ENCODE measurements around the gene KCND1. TPM values are rescaled to one million over a fixed set of nuclear protein-coding genes. Genes with fewer than 3 reads are reported as not detected.

KCND1 gene
- total and polyA plus RNA-seq, 2 of the 4 experiments (the other 2 are of a cell fraction): 0.36 to 1.8 TPM

- Histone ChIP-seq H4K5ac (ENCODE audit: low read depth, low read length) (no peak overlapping the region), H4K20me1 (ENCODE audit: insufficient read depth, low read length) (no peaks in the 10 kb centered on the region), H3K4me2 (ENCODE audit: low read depth, low read length) (no peak overlapping the region), H3K4ac (ENCODE audit: low read depth, low read length) (no peak overlapping the region), H3K4me1 (ENCODE audit: control insufficient read depth, insufficient read depth, low read length) (0 out of 2 replicates have a peak, but pooled peaks cover 2% of the 10 kb centered on the region), H2AK9ac (replicated peaks; ENCODE audit: low read depth, low read length, poor library complexity) (no peak overlapping the region), H4K8ac (ENCODE audit: low read depth in 2 of 2, low read length in 2 of 2) (no peak overlapping the region), H3K4me3 (ENCODE audit: insufficient read depth, low read depth, low read length) (no peak overlapping the region), H4K91ac (ENCODE audit: insufficient read depth, low read depth, low read length) (no peak overlapping the region), H3K27me3 (ENCODE audit: control insufficient read depth, insufficient read depth, low read length) (no peaks in the 10 kb centered on the region), H2BK20ac (ENCODE audit: low read depth, low read length) (no peak overlapping the region), H3K56ac (ENCODE audit: extremely low read depth, insufficient read depth, low read length) (no peak overlapping the region), H2AK5ac (ENCODE audit: low read depth, low read length) (no peak overlapping the region), H3K9me3 (ENCODE audit: control insufficient read depth, insufficient read depth, low read length) (no peaks in the 10 kb centered on the region), H3K79me1 (ENCODE audit: low read depth in 1 of 2, low read length in 2 of 2) (no peaks in the 10 kb centered on the region), H2BK5ac (ENCODE audit: low read depth, low read length, poor library complexity, severe bottlenecking) (no peak overlapping the region), H3K36me3 (ENCODE audit: control insufficient read depth, insufficient read depth, low read length) (peaks cover 11% of the 10 kb centered on the region), H3K14ac (replicated peaks; ENCODE audit: low read depth, low read length) (no peak overlapping the region), H3K23ac (ENCODE audit: low read depth, low read length) (no peak overlapping the region), H2AFZ (replicated peaks; ENCODE audit: low read length, poor library complexity) (no peak overlapping the region), H3K18ac (ENCODE audit: low read depth, low read length) (no peak overlapping the region), H3K9me1 (ENCODE audit: insufficient read depth, low read length) (no peaks in the 10 kb centered on the region), H3K27ac (ENCODE audit: insufficient read depth, low read length) (no peak overlapping the region), H3K9ac (ENCODE audit: low read depth, low read length) (no peak overlapping the region), H2BK120ac (ENCODE audit: low read depth, low read length) (no peak overlapping the region), H2BK15ac (ENCODE audit: low read depth, low read length) (no peak overlapping the region)
- in situ Hi-C loops (cut with MboI; ENCODE audit: low sequenced_read_pairs) (loop anchor here (25.0 kb wide), 1 partner anchor 88 kb away; the partner anchor contains the start of genes CCDC120 and PRAF2), dilution Hi-C loops (cut with HindIII; ENCODE audit: low sequenced_read_pairs, unreplicated experiment) (no loop called here), intact Hi-C loops (cut with micrococcal nuclease) (no loop called here)
- CTCF ChIA-PET: no interaction called here
- no peak for ATAC-seq (ENCODE audit: low read depth)
- no peak for DNase-seq
- 54 to 77% methylated on average over 1 to 2 of the region's 2 CpGs for WGBS, 2 experiments (ENCODE audit: extremely low coverage in 2 of 2, insufficient read length in 1 of 2)
- no peak for TF ChIP-seq ELK1 (IDR thresholded peaks at IDR 0.05; ENCODE audit: borderline replicate concordance, low read depth, low read length)
- TF ChIP-seq POLR2A (IDR thresholded peaks at IDR 0.05; ENCODE audit: low read depth, low read length): no peak
- no peak for TF ChIP-seq RFX5 (IDR thresholded peaks at IDR 0.05; ENCODE audit: low read depth, low read length)
- no peak for TF ChIP-seq CEBPB (IDR thresholded peaks at IDR 0.05; ENCODE audit: low read depth, low read length)
- no peak for TF ChIP-seq MAFK (IDR thresholded peaks at IDR 0.05; ENCODE audit: low read depth, low read length)
- no peak for TF ChIP-seq NFE2L2 (IDR thresholded peaks at IDR 0.05; ENCODE audit: low read depth, low read length)
- no peak for TF ChIP-seq CTCF (conservative IDR thresholded peaks at IDR 0.05; ENCODE audit: low read depth, low read length)
- no peak for TF ChIP-seq FOS (IDR thresholded peaks at IDR 0.05; ENCODE audit: low read depth, low read length)
- TF ChIP-seq RAD21 (IDR thresholded peaks at IDR 0.05; ENCODE audit: low read length): no peak
- no peak for TF ChIP-seq MXI1 (IDR thresholded peaks at IDR 0.05; ENCODE audit: borderline replicate concordance, low read depth, low read length)
- no peak for TF ChIP-seq RCOR1 (IDR thresholded peaks at IDR 0.05; ENCODE audit: insufficient replicate concordance, low read length)
- no peak for TF ChIP-seq CHD1 (IDR thresholded peaks at IDR 0.05; ENCODE audit: low read depth, low read length)
- no TSS peak for BruUV-seq (replicated peaks)
- POLR2A ChIA-PET (ENCODE audit: unreplicated experiment): no interaction called here
These were observed 2.9 kb upstream of the KCND1 start for GRCh38 chrX:48974574-48974973.

All from IMR-90 (cell line).